Hematopoietic multipotent progenitor cell treated with erythropoietin and hydrocortisone succinate and interleukin-3 and kit ligand, for 15 days (in vitro differentiated cells): Measurements from ENCODE around the gene POU3F3.

ENCODE experiments used
- DNase-seq: peaks from one replicate; pipeline ENCODE4 v3.0.0-alpha.2; 2015; ENCODE audit warnings: low spot score

The POU3F3 gene

GRCh38 chr2:104876606-104877570 lies 23.0 kb downstream of the POU3F3 start:
- no peak for DNase-seq

GRCh38 chr2:104878863-104879512 lies 25.1 kb downstream of the POU3F3 start:
- no peak for DNase-seq

DNA sequence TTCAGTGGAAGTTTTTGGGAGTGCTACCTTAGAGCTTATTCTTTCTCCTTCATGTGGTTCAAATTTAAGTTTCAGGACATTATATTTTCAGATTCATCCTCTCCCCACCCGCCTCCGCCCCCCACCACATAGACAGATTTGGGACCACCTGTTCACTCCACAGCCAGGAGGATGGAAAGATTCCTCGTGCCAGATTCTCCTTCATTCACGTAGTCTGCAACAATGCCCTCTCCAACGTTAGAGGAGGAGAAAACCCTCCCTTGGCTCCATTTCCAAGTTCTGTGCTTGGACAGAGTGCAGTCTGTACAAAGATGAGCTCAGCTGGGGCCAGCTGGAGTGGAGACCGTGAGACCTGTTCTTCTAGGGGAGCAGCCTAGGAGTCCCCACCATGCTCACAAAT lies 26.2 kb downstream of the POU3F3 start:
- DNase-seq = no peak

DNA sequence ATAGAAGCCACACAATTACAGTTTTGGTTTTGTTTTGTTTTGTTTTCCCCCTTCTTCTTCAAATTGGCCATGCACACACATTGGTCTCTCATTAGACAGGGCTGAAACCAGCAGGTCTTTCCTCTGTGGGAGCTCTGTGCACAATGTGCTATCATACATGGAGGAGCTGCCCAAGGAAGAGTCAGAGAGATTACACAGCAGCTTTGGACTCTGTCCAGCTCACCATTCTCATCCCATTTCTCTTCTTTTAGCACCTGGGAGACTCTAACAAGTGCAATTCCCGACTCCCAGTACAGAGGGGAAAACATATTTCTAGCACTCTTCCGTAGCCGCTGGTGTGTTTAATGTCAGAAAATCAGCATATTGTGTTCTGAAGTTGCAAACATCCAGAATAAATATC lies 29.4 kb downstream of the POU3F3 start:
- no peak for DNase-seq

DNA sequence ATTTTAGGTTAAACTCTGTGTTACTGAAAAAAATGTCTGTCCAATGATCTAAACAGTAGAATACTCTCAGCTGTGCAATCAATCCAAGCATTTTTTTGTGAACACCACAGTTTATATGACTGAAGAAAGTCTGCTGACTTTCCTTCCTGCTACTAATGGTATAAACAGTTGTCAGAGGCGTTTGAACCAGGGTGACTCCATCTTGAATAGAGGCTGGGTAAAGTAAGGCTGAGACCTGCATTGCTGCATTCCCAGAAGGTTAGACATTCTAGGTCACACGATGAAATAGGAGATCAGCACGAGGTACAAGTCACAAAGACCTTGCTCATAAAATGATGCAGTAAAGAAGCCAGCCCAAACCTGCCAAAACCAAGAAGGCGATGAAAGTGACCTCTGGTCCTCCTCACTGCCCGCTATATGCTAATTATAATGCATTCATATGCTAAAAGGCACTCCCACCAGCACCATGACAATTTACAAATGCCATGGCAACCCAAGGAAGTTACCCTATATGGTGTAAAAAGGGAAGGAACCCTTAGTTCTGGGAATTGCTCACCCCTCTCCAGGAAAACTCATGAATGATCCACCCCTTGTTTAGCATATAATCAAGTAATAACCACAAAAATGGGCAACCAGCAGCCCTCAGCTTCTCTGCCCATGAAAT lies 31.3 kb downstream of the POU3F3 start:
- no peak for DNase-seq

DNA sequence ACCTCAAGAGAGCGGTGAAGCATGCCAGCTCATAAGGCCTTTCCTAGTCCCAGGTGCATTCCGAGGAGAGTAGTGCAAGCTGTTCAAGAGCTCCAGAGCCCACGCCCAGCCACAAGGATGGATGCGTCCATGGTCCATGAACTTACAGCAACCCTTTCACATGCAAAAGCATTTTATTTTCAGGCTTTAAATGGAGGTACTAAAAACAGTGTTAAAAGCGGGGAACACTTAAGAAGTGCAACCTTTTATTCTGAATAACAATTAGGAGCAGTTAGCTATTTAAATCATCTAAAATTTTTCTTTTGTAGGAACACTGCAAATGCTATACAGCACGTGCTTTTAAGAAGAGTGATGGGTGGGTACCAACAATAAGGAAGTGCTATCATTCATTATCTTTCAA lies 33.8 kb downstream of the POU3F3 start:
- DNase-seq = no peak

DNA sequence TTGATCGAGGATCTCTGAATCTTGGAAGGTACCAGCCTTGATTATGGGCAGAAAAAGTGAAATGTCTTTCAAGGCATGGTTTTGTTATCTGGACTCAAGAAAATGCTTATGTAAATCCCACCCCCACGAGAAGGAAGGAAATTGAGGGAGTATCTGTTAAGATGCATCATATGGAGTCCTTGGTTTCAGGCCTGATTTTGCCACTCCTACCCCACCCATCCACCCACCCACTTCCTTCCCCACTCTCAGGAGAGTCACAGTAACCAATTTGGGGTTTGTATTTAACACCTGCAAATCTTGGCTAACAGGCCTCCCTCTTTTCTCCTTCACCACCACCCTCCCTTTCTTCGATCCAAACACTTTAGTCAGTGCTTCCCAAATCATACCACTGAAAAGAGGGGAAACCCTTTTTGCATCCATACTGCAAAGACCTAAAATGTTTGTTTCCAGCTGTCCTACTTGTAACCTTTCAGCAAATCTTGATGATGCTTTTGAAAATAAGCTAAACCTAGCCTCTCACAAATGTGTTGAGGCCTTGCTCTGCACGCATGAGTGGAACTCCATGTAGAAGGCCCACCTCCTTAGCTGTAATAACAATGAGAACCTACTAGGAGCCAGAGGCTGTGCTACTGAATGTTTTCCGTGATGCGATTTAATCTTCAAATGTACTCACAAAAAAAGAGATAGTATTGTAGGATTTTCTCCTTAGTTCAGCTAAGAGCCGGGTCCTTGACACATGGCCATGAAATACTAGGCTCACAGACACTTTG lies 34.8 kb downstream of the POU3F3 start:
- no peak for DNase-seq

DNA sequence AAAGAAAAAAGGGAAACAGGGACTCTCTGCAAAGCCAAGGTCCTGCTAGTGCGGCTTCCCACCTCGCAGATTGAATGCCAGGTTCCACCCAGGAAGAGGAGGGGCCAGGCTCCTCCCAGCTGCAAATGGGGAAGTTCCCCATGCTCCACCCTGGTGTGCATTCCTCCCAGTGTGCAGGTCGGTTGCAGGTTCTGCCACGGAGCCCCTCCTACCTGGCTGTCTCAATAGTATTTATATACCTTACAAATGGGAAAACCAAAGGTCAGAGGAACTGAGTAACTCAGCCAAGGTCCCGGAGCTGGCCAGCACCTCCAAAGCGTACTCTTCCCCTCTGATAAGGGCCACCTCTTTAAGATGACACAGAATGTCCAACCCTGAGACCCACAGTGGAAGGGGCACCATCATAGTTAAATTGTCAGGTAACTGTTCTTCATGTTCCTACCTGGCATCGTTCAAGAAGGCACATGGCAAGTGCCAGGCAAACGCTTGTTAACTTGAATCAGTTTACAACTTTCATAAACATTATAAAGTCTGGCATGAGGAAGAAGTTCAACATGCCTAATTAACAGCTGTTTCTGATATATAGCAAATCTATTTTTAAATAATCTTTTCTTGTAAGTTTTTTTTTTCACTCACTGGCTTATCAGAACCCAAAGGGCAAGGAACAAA lies 35.5 kb downstream of the POU3F3 start:
- no peak for DNase-seq

- DNase-seq = no peak
Observed at GRCh38 chr2:104889960-104890684, 36.2 kb downstream of the POU3F3 start.

GRCh38 chr2:104890685-104891069 lies 36.8 kb downstream of the POU3F3 start:
- no peak for DNase-seq

GRCh38 chr2:104891145-104891544 lies 37.2 kb downstream of the POU3F3 start:
- no peak for DNase-seq

DNA sequence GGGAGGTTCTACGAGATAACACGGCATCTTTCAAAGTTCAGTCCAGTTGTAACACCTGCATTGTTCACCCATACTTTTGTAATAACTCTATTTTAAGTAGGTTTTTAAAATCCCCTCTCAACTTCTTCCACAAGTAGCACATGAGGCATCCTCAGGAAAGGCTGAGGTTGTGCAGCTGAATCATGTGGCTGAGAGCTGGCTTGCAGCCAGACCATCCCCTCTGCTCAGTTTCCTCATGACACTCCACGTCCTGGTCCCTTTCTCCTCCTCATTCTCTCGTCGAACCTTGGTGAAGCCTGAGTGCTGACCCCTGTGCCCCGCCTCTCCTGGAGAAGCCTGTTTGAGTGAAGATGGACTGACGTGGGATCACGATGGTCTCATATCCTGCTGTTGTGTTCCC lies 42.5 kb downstream of the POU3F3 start:
- no peak for DNase-seq

DNA sequence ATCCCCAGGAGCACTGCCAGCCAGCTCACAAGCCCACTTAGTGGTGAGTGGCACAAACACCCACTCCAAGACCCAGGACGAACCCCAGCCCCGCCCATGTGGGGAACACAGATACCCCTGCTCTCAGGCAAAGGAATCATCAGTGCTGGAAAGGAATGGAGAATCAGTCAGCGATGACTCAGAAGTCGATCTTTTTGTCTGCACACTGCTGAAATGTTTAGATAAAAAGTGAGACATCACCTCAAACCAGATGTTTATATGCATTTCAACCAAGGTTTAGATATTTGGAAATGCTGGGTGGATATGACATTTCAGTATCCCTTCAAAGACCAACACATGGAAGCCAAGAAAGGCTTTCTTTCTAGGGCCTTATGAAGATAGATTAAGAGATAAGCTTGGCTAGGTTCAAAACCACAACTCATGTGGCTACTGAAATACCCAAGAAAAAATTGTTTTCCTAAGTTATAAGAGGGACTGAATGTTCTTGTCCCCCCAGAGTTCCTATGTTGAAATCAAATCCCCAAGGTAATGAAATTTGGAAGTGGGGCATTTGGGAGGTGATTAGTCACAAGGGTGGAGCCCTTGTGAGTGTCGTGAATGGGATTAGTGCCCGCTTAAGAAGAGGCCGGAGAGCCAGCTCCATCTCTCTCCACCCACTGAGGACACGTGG lies 43.7 kb downstream of the POU3F3 start:
- no peak for DNase-seq

DNA sequence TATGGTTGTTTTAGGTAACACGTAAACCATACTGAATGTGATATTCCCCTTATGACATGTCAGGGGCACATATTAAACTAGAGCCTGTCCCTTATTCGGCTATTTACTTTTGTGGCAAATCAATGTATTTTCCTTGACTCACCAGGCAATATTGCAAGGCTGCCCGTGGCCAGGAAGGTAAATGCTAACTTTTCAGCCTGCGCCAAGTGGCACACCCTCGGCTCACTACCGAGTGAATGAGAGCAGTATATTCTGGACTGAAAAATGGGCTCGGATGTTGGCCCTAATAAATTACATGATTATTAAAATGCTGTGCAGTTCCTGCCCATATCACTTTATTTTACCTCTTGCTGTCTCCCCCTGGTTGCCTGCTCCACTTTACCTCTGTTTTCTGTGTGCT lies 46.7 kb downstream of the POU3F3 start:
- no peak for DNase-seq

DNA sequence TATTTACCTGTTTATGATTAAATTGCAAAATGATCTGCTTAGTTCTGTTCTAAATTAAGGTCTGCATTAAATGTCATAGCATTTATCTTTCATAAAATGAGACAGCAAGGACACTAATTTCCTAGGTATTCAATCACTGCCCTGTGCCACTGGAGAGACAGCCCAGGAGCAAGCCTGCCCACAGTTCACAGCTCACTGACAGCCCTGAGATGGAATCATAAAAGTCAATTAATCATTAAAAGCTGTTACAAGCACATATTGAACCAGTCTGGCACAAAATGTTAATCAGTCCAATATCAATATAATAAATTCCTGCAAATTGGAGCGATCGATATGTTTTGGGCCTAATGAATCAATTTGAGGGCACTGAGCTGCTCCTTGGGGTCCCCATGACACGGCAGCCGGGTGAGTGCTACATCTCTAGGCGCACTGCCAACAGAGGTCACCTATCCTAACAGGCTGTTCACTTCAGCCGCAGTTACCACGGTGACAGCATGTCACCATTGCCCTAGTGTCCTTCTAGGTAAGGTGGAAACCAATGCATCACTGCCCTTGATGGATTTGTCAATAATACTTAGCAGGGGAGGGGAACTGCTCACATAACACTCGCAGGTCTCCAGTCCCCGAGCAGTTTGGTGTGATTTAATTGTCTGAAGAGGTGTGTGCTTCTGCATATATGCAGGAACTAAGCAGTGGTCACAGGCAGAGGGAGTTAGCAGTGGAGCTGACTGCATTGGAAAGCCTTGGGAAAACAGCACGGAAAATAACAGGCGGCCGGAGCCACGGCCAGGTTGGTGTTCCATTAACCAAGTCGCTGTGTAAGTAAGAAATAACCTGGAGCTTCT lies 47.3 kb downstream of the POU3F3 start:
- DNase-seq = no peak

GRCh38 chr2:104902317-104902716 lies 48.4 kb downstream of the POU3F3 start:
- DNase-seq = no peak
